NB4 (cell line): ENCODE data around the gene MIA.

Experiments
- MYC ChIP-seq: IDR thresholded peaks from 2 replicates; pipeline ENCODE4 v1.6.1; 2011; ENCODE audit warnings: low read depth, low read length
- POLR2A ChIP-seq: IDR thresholded peaks from 2 replicates; pipeline ENCODE4 v1.6.1; 2011; ENCODE audit warnings: mild to moderate bottlenecking; ENCODE audit not compliant: insufficient read length; ENCODE audit errors: extremely low read depth
- TF ChIP-seq, protein P1 (sequence below): IDR thresholded peaks from one replicate; pipeline ENCODE4 v1.5.1; 2012; ENCODE audit warnings: low read depth, low read length
- TF ChIP-seq, protein P2 (sequence below): IDR thresholded peaks from 2 replicates; pipeline ENCODE4 v1.6.1; 2011; ENCODE audit warnings: low read depth, low read length

DNA sequence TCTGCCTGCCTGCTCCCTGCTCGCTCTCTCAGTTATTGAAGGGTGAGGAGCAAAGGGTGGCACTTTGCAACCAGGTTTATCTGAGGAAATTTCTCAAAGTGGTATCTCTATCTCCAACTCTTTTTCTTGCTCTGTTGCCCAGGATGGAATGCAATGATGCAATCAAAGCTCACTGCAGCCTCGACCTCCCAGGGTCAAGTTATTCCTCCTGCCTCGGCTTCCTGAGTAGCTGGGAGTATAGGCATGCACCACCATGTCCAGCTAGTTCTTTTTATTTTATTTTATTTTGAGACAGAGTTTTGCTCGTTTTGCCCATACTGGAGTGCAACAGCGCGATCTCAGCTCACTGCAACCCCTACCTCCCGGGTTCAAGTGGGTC lies 29.9 kb upstream of the MIA start:
- TF ChIP-seq POLR2A (no peak), MYC (no peak)
- TF ChIP-seq, protein P1, sequence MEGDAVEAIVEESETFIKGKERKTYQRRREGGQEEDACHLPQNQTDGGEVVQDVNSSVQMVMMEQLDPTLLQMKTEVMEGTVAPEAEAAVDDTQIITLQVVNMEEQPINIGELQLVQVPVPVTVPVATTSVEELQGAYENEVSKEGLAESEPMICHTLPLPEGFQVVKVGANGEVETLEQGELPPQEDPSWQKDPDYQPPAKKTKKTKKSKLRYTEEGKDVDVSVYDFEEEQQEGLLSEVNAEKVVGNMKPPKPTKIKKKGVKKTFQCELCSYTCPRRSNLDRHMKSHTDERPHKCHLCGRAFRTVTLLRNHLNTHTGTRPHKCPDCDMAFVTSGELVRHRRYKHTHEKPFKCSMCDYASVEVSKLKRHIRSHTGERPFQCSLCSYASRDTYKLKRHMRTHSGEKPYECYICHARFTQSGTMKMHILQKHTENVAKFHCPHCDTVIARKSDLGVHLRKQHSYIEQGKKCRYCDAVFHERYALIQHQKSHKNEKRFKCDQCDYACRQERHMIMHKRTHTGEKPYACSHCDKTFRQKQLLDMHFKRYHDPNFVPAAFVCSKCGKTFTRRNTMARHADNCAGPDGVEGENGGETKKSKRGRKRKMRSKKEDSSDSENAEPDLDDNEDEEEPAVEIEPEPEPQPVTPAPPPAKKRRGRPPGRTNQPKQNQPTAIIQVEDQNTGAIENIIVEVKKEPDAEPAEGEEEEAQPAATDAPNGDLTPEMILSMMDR = no peak
- TF ChIP-seq, protein P2, sequence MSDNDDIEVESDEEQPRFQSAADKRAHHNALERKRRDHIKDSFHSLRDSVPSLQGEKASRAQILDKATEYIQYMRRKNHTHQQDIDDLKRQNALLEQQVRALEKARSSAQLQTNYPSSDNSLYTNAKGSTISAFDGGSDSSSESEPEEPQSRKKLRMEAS = no peak
